HT-29 (cell line): ENCODE data around the gene CDC25C. TPM values are rescaled to one million over a fixed set of nuclear protein-coding genes. Genes with fewer than 3 reads are reported as not detected.
"Not testable (repeated sequence)": the region's sequence is repeated elsewhere in the genome, so short reads cannot be mapped to it uniquely, and the experiment has no call there.

Experiments
- DNase-seq: peaks from one replicate; pipeline ENCODE4 v3.0.0-alpha.2; 2015; ENCODE audit warnings: low spot score
- total RNA-seq: library from RNA; depleted of rRNA; stranded (reverse); fragments of >200 nt; shearing (Covaris generic); gene quantifications from 2 replicates; pipeline ENCODE4 v1.2.3, GENCODE V29; 2014

Gene CDC25C
- total RNA-seq, 1 experiment from 2014 or later, result 13.4 TPM

DNA sequence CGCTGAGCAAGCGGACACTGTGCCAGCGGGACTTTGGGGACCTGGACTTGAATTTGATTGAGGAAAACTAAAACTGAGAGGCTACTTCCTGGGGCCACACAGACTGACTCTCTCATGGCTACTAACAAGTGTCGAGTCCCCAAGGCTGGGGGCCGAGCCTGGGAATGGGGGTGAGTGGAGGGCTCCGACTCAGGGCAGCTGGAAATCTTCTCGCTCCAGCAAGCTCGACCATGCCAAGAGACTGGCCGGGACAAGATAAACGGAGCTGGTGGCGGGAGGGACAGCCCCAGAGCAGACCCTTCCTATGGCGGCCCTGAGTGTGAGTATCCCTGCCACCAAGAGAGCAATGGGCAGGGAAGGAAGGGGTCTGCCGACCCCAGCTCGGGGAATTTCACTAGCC, 15.3 kb upstream of the CDC25C start:
- DNase-seq, result no peak

- no peak for DNase-seq
Measured at GRCh38 chr5:138344887-138345622, 13.5 kb upstream of the CDC25C start.

- DNase-seq, result no peak
Measured at GRCh38 chr5:138340008-138340407, 8.4 kb upstream of the CDC25C start.

GRCh38 chr5:138339464-138339863, 7.9 kb upstream of the CDC25C start:
- no peak for DNase-seq

DNA sequence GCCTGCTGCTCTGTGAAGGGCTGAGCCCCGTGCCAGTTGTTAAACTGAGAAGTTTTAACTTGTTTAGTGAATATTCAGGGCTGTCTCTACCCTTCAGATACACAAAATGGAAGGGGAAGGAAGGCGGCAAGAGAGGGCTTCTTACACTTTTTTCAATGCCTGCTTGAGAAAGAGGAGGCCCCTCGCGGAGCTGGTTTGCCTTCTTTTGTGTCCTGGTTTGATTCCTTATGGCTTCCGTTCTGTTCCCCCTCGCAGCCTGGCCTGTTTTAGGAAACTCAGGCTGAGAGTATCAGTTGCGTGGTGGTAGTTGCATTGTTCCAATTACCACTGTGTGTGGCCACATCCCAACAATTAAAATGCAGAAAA, 7.5 kb upstream of the CDC25C start:
- no peak for DNase-seq

GRCh38 chr5:138338411-138339090, 6.9 kb upstream of the CDC25C start:
- no peak for DNase-seq

DNA sequence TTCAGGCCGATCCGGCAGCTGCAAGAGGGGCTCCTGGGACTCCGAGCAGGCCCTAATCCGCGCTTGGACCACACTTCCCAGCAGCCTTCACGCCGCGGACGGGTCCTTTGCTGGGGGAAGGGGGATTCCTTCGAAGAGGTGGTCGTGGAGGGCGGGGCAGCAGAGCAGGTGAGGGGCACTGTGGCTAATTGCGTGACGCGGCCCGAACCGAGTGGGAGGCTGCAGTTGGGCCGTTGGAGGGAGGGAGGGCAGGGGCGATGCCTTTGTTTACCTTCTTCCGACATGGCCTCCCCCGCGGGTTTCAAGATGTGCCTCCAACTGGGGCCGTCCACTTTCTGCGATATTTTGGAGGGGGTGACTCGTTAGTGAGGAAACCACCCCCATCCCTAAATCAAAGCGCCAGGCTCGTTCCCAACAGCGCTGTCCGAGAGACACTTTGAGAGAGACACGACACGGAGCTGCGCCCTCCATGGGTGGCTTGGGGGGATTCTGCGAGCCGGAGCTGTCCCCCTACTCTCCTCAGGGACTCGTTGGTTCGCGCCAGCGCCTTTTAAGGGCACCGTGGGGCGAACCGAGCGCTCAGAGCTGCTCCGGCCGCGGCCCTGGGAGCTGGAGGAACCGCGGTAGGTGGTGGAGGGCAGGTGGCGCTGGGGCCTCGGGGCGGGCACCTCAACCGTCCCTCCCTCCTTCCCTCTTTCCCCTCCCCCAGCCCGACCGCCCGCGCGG, 6.2 kb upstream of the CDC25C start, which contains the start of gene FAM53C:
Gene FAM53C (plus strand): TSS at position 582 of the 726 bp plus-strand sequence. CDS start 3,070 bp downstream, outside the sequence.
- peak; percentile 96 for DNase-seq

DNA sequence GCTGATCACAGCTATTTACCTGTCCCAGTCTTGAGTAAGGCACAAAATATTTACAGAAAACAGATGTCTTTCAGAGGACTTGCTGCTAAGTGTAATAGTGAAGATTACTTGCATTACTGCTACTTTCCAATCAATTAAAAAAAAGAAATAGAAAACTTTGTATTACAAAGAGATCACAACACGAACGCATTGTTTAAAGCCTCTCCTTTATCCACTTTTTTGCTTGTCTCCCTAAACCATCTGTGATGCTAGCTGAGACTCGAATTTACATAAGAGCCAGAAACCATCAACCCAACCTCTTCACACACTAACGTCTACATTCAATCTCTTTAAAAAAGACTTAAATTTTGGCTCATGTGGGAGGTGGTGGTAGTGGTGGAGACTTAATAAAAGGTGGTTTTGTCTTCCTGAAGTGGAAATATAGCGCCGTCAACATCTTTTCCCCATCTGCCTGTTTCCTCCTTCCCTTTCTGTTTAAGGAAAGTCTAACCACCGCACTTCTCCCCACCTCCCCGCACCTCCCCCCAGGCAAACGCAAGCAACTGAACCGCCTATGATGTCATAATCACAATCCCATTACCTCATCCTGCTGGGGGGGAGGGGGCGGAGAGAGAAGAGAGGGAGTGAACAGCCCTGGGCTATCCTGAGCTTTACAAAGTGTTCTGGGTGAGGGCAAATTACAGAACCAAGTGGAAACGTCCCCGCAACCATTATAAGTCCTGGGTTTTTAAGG, 5.5 kb upstream of the CDC25C start:
- no peak for DNase-seq

GRCh38 chr5:138334867-138335447, 3.4 kb upstream of the CDC25C start:
- DNase-seq, result no peak

DNA sequence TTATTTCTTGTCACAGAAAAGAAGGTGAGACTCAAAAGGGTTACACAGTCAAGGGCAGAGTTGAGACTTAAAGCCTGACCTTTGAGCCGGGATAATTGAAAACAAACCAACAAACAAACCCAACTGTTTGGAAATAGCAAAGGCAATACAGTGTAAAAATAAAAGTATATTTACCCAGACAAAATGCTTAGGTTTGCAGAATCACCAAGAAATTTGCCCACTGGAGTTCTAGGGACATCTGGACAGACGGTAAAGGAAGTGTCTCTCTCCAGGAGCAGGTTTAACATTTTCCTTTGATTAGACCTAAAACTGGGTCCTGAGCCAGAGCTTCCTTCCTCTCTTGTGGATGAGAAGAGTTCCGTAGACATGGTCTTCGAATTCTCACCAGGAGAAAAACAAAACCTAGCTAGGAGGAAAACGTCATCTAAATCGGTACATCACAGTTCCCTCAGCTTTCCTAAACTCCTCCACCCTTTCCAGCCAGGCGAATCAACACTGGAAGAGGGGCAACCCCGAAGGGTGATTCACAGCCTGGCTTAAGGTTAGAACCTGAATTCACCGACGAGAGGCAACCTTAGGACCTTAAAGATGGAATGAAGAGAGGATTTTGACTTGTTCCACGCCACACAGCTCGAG, 673 bp downstream of the CDC25C start:
- peak; percentile 43 for DNase-seq

DNA sequence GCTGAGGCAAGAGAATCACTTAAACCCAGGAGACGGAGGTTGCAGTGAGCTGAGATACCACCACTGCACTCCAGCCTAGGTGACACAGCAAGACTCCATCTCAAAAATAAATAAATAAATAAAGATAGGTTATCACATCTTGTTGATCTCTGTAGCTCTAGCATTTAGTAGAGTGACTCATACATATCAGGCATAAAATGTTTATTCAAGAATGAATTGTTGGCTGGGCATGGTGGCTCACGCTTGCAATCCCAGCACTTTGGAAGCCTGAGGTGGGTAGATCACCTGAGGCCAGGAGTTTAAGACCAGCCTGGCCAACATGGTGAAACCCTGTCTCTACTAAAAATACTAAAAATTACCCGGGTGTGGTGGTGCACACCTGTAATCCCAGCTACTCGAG, 13.4 kb downstream of the CDC25C start:
- DNase-seq, result not testable (repeated sequence)

- no peak for DNase-seq
Measured at GRCh38 chr5:138316355-138316754, 15.2 kb downstream of the CDC25C start.

- DNase-seq, result no peak
Measured at GRCh38 chr5:138315751-138316278, 15.8 kb downstream of the CDC25C start.

DNA sequence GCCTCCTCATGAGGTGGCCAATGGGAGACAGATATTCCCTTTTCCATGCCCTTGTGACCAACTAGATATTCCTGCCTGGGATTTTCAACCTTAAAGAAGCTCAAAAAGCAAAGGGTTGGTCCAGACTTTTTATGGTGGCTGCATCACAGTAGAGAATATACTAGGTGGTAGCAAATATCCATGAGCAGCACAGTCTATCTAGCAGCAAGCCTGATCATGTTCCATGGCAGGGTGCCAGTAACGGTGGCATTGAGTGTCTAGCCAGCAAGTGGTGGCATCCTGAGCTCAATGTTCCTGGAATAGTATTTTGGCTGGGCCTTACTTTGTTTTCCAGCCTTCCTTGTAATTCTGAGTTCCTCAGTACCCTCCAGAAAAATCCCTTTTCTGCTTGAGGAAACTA, 25.8 kb downstream of the CDC25C start:
- peak; percentile 12 for DNase-seq

DNA sequence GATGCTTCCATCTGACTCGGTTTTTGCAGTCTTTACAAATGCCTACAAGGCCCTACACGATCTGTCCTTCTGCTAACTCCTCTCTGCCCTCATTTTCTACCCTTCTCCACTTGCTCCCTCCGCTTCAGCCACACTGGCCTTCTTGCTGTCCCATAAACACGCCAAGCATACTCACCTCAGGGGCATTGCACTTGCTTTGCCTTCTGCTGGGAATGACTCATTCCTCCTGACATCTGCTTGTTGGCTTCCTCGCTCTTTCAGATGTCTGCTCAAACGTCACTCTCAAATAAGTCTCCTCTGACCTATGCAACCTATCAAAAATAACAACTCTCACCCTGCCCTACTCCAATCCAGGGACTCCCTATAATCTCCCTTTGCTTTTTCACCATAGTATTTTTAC, 28.2 kb downstream of the CDC25C start:
- DNase-seq, result no peak

DNA sequence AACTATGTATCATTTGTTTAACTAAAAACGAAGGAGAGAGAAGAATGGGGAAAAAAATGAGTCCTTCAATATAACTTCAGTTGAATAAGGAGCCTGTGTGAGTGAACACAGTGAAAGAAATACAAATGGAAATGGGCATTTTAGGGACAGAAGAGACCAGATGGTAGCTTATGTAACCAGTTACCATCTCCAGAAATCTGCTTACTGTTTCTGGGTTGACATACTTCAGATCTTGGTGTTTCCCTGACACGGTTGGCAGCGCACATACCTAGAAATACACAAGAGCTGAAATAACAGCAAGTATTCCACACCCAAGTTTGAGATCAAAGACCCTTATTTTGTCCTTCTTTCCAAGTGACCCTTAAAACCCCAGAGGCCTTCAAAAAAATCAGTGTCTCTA, 42.3 kb downstream of the CDC25C start:
- DNase-seq, result no peak

- DNase-seq, result no peak
Measured at GRCh38 chr5:138287246-138287645, 44.4 kb downstream of the CDC25C start.

GRCh38 chr5:138282920-138283742, 48.5 kb downstream of the CDC25C start:
- DNase-seq, result peak; percentile 59

DNA sequence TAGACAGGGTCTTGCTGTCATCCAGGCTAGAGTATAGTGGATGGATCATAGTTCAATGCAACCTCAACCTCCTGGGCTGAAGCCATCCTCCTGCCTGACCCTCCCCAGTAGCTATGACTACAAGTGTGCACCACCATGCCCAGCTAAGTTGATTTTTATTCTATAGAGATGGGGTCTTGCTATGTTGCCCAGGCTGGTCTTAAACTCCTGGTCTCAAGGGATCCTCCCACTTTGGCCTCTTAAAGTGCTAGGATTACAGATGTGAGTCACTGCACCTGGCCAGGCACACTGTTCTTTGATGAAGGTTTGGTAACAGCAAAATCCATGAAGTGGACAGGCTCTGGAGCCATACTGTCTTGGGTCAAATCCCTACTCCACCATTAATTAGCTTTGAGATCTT, 50.7 kb downstream of the CDC25C start:
- DNase-seq, result no peak
